Activated CD4-positive, alpha-beta memory T cell treated with anti-CD3 and anti-CD28 coated beads for 36 hours (primary cell): Measurements from ENCODE around the gene ENPP7. TPM values are rescaled to one million over a fixed set of nuclear protein-coding genes. Genes with fewer than 3 reads are reported as not detected.

Experiments used
- CTCF ChIA-PET: fragments of 350-600 bp; sonication (Branson Sonifier 250); formaldehyde crosslinking; loops from one replicate; lab custom pipeline; 2021; ENCODE audit warnings: antibody characterized with exemption, inconsistent platforms; lab: Charles Lee
- POLR2A ChIA-PET: fragments of 350-600 bp; sonication (Branson Sonifier 250); formaldehyde crosslinking; loops from one replicate; lab custom pipeline; 2021; ENCODE audit warnings: antibody characterized with exemption; lab: Charles Lee
- DNase-seq: peaks from one replicate; pipeline ENCODE4 v3.0.0-alpha.2; 2020
- H3K27ac Mint-ChIP-seq: one replicate; pipeline ENCODE4 v1.8.0; 2021; ENCODE audit warnings: mixed read lengths
- H3K27me3 Mint-ChIP-seq: one replicate; pipeline ENCODE4 v1.8.0; 2021; ENCODE audit warnings: mixed read lengths
- H3K36me3 Mint-ChIP-seq: one replicate; pipeline ENCODE4 v1.8.0; 2021; ENCODE audit warnings: mixed read lengths
- H3K4me1 Mint-ChIP-seq: one replicate; pipeline ENCODE4 v1.8.0; 2021; ENCODE audit warnings: low read depth, mixed read lengths
- H3K4me3 Mint-ChIP-seq: one replicate; pipeline ENCODE4 v1.8.0; 2021; ENCODE audit warnings: mild to moderate bottlenecking, mixed read lengths
- H3K9me3 Mint-ChIP-seq: one replicate; pipeline ENCODE4 v1.8.0; 2021; ENCODE audit warnings: mixed read lengths
- intact Hi-C: fragments of 100-400 bp; cut with micrococcal nuclease; formaldehyde crosslinking; loops from one replicate; pipeline ENCODE4 v1.15.1; 2023
- total RNA-seq, 2 experiments: library from RNA; stranded (reverse); gene quantifications; one replicate each; pipeline ENCODE4 v1.2.3, GENCODE V29; 2021

Gene ENPP7
- total RNA-seq, 2 experiments from 2014 or later, result 0.10 TPM; not detected in 1

DNA sequence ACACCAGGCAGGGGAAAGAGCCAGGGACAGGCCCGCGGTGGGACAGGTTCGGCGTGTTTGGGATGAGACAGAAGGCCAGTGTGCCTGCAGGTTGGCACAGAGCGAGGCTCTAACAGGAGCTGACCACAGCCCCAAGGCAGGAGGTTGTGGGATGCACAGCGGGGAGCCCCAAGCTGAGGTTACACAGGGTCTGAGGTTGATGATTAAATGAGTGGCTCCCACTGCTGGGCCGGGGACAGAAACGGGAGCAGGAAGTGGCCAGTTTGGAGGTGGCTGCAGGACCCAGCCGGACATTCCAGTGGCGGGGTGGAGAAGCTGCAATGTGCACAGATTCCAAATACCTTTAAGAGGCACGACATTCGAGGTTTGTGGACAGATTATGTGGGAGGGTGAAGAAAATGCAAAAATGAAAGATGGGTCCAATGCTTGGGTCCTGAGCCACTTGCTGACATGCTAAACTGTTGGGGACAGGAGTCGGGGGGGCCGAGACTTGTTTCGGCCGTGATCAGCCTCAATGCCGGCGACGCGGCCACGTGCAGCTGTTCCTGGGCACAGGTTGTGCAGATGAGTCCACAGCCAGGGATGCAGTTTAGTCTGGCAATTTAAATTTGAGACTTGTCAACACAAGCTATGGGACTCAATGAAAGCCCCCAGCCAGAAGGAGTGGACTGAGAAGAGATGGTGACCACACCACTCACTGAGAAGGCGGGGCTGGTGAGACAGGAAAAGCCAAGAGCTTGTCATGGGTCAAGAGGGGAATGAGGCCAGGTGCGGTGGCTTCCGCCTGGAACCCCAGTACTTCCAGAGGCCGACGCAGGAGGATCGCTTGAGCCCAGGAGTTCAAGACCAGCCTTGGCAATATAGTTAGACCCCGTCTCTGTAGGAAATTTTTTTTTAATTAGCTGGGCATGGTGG lies 8.7 kb downstream of the ENPP7 start:
- H3K4me3 Mint-ChIP-seq, result no peak overlapping the region
- H3K9me3 Mint-ChIP-seq, result no peaks in the 10 kb centered on the region
- H3K36me3 Mint-ChIP-seq, result no peaks in the 10 kb centered on the region
- ChIA-PET POLR2A (no interaction called here), CTCF (no interaction called here)
- no peaks in the 10 kb centered on the region for H3K4me1 Mint-ChIP-seq
- H3K27ac Mint-ChIP-seq, result no peak overlapping the region
- intact Hi-C loops, result no loop called here
- DNase-seq, result no peak
- H3K27me3 Mint-ChIP-seq, result peaks cover 22% of the 10 kb centered on the region

DNA sequence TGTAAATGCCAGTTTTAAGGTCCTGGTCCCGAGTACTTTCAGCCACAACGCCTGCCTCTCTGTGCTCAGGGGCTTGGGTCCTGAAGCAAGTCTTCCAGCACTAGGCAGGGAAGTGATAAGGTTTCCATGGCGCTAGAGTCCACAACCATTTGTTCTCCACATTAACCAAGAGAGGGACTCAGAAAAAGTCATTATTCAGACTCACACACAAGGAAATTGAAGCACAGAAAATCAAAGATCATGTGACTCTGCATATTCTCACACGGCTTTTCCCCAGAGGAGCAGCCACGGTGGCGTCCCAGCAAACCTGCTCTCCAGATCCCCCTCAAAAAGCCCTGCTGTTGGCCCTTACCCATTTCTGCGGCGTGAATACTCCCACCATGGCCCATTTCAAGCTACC lies 9.7 kb downstream of the ENPP7 start:
- intact Hi-C loops, result no loop called here
- H3K36me3 Mint-ChIP-seq, result no peaks in the 10 kb centered on the region
- no peak overlapping the region for H3K27ac Mint-ChIP-seq
- no peaks in the 10 kb centered on the region for H3K9me3 Mint-ChIP-seq
- H3K4me3 Mint-ChIP-seq, result no peak overlapping the region
- ChIA-PET CTCF (interaction anchor here (1.0 to 1.9 kb wide), 6 partner anchors 12 to 253 kb away, joined by 3 to 8 read pairs (median 4); partner anchors contain the start of gene CBX8), POLR2A (no interaction called here)
- DNase-seq, result no peak
- H3K27me3 Mint-ChIP-seq, result peaks cover 24% of the 10 kb centered on the region
- peaks cover 2% of the 10 kb centered on the region for H3K4me1 Mint-ChIP-seq

GRCh38 chr17:79741401-79741750 lies 10.6 kb downstream of the ENPP7 start:
- Mint-ChIP-seq H3K36me3 (no peaks in the 10 kb centered on the region), H3K9me3 (no peaks in the 10 kb centered on the region), H3K27me3 (peaks cover 27% of the 10 kb centered on the region), H3K27ac (no peak overlapping the region), H3K4me3 (no peak overlapping the region), H3K4me1 (peaks cover 8% of the 10 kb centered on the region)
- POLR2A ChIA-PET, result no interaction called here
- intact Hi-C loops, result no loop called here
- CTCF ChIA-PET, result interaction anchor here (0.6 to 2.8 kb wide), 29 partner anchors 8 to 267 kb away, joined by 3 to 11 read pairs (median 4); partner anchors contain the start of genes CBX4, CBX8 and ENPP7
- DNase-seq, result no peak

DNA sequence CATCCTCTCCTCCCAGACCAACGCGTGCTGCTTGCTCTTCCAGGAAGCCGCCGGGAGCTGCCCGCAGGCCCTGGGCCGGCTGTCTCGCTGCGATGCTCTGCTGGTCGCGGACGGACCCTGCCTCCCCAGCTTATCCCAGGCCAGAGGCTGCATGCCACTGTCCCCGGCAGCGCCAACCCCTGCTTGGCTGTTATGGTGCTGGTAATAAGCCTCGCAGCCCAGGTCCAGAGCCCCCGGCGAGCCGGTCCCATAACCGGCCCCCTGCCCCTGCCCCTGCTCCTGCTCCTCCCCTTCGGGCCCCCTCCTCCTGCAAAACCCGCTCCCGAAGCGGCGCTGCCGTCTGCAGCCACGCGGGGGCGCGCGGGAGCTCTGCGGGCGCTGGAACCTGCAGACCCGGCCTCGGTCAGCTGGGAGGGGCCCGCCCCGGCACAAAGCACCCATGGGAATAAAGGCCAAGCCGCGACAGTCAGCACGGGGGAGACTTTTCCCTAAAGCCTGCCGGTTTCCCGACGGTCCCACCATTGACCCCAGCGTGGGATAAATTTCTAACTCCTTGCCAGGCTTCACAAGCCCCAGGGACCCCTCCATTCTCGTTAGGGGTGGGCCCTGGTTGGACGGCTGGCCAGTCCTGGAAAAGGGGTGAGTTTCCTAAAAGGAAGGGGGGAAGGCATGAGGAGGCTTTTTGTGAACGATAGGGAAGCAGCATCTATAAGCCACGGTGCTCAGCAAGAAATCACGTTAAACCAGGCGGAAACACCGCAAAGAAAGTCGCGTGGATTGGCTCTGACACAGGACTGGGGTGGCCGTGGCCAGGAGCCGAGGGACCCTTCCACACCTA lies 11.2 kb downstream of the ENPP7 start:
- Mint-ChIP-seq H3K27ac (no peak overlapping the region), H3K36me3 (no peaks in the 10 kb centered on the region), H3K4me3 (no peak overlapping the region), H3K4me1 (peaks cover 11% of the 10 kb centered on the region), H3K9me3 (no peaks in the 10 kb centered on the region), H3K27me3 (peaks cover 33% of the 10 kb centered on the region)
- POLR2A ChIA-PET, result no interaction called here
- CTCF ChIA-PET, result interaction anchor here (0.6 to 2.8 kb wide), 27 partner anchors 9 to 266 kb away, joined by 3 to 11 read pairs (median 3); partner anchors contain the start of genes CBX4 and ENPP7
- peak; percentile 81 for DNase-seq
- intact Hi-C loops, result no loop called here

- intact Hi-C loops, result no loop called here
- ChIA-PET CTCF (interaction anchor here (0.6 to 2.8 kb wide), 17 partner anchors 9 to 266 kb away, joined by 3 to 11 read pairs (median 4); partner anchors contain the start of gene ENPP7), POLR2A (no interaction called here)
- H3K4me1 Mint-ChIP-seq, result peaks cover 11% of the 10 kb centered on the region
- H3K4me3 Mint-ChIP-seq, result no peak overlapping the region
- no peaks in the 10 kb centered on the region for H3K9me3 Mint-ChIP-seq
- DNase-seq, result no peak
- no peaks in the 10 kb centered on the region for H3K36me3 Mint-ChIP-seq
- H3K27ac Mint-ChIP-seq, result no peak overlapping the region
- peaks cover 37% of the 10 kb centered on the region for H3K27me3 Mint-ChIP-seq
Observed at GRCh38 chr17:79742589-79742918, 11.8 kb downstream of the ENPP7 start.

DNA sequence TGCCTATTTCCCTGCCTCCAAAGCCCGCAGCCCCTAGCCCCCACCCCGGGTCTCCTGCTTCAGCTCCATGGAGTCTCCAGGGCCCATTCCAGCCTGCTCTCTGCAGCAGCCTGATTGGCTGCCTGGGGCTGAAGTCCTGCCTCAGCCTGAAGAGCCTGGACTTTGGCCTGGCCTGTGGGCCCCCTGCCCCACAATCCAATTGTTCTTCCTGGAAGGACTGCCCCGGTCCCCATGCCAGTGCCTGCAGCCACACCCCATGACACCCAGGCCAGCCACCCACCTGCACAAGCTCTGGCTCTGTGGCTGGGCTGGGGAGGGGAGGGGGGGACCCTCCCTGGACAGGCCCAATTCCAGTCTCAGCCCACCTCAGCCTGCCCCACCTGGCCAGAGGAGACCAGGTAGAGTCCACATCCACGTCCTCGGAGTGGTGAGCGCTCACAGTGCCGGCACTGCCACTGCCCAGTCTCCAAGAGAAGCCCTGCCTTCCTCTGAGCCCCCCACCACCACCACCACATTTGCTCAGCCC lies 12.3 kb downstream of the ENPP7 start:
- Mint-ChIP-seq H3K36me3 (no peaks in the 10 kb centered on the region), H3K4me1 (peaks cover 15% of the 10 kb centered on the region), H3K27me3 (peaks cover 38% of the 10 kb centered on the region), H3K9me3 (no peaks in the 10 kb centered on the region), H3K4me3 (no peak overlapping the region), H3K27ac (no peak overlapping the region)
- CTCF ChIA-PET, result interaction anchor here (1.0 to 2.8 kb wide), 4 partner anchors 9 to 227 kb away, joined by 3 to 11 read pairs (median 6); no protein-coding TSS in a partner anchor
- intact Hi-C loops, result no loop called here
- POLR2A ChIA-PET, result no interaction called here
- DNase-seq, result no peak

DNA sequence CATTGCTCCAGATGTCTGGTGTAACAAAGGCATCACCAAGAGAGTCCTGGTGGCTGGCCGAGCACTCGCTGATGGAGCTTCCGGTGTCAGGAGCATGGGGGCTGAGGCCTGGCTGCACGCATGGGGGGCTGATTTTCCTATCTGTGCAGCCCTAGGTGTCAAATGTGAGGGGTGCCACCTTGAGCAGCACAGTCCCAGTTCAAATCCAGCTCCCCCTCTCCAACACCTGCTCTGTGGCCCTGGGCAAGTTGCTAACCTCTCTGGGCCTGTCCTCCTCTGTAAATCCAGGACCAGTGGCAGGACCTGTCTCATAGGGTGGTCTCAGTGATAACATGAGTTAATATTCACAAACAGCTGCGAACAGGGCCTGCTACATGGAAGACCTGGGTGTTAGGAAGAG lies 12.9 kb downstream of the ENPP7 start:
- CTCF ChIA-PET, result interaction anchor here (0.7 to 2.8 kb wide), 5 partner anchors 8 to 1077 kb away, joined by 3 to 11 read pairs (median 4); no protein-coding TSS in a partner anchor
- H3K36me3 Mint-ChIP-seq, result no peaks in the 10 kb centered on the region
- no peak for DNase-seq
- no peak overlapping the region for H3K27ac Mint-ChIP-seq
- no peaks in the 10 kb centered on the region for H3K9me3 Mint-ChIP-seq
- no peak overlapping the region for H3K4me3 Mint-ChIP-seq
- peaks cover 15% of the 10 kb centered on the region for H3K4me1 Mint-ChIP-seq
- peaks cover 38% of the 10 kb centered on the region for H3K27me3 Mint-ChIP-seq
- intact Hi-C loops, result no loop called here
- POLR2A ChIA-PET, result no interaction called here

GRCh38 chr17:79745641-79746105 lies 14.9 kb downstream of the ENPP7 start:
- peaks cover 30% of the 10 kb centered on the region for H3K27me3 Mint-ChIP-seq
- no peak for DNase-seq
- intact Hi-C loops, result loop anchor here (2.0 to 5.0 kb wide), 5 partner anchors 33 to 247 kb away; partner anchors contain the start of genes CBX2, CBX4 and CBX8
- no peak overlapping the region for H3K27ac Mint-ChIP-seq
- no peaks in the 10 kb centered on the region for H3K36me3 Mint-ChIP-seq
- no peak overlapping the region for H3K4me3 Mint-ChIP-seq
- ChIA-PET CTCF (interaction anchor here (0.6 to 2.8 kb wide), 27 partner anchors 10 to 248 kb away, joined by 3 to 14 read pairs (median 4); partner anchors contain the start of gene CBX4), POLR2A (interaction anchor here (1.2 kb wide), 1 partner anchor 247 kb away, joined by 3 read pairs; no protein-coding TSS in a partner anchor)
- H3K4me1 Mint-ChIP-seq, result peaks cover 15% of the 10 kb centered on the region
- H3K9me3 Mint-ChIP-seq, result no peaks in the 10 kb centered on the region

DNA sequence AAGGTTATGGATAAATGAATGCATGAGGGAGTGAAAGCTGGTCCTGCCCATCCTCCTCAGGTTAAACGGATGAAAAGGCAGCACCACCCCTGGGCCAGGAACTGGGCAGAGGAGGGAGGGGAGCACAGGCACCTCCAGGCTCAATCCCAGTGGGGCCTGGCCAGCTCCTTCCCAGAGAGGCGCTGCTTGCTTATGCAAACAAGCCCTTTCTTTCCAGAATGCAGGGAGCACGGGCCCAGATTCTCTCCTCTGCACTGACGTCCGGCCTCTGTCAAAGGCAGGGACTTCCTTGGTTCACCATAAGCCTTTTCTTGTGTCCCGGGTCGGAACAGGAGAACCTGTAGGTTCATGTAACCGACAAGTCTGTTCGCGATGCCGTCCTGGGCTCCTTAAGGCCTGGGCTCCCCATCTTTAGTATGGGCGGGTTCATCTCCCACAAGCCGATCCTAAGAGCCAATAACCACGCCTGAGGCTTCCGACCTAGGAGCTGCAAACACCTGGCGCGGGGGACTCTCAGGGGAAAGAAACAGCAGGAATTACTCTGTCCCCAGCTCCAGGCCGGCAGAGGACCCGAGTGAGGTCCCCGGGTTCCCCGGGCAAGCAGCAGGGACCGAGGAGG lies 16.3 kb downstream of the ENPP7 start:
- H3K36me3 Mint-ChIP-seq, result no peaks in the 10 kb centered on the region
- DNase-seq, result no peak
- peaks cover 41% of the 10 kb centered on the region for H3K27me3 Mint-ChIP-seq
- no peak overlapping the region for H3K27ac Mint-ChIP-seq
- ChIA-PET CTCF (interaction anchor here (0.6 to 2.8 kb wide), 9 partner anchors 11 to 101 kb away, joined by 3 to 14 read pairs (median 6); no protein-coding TSS in a partner anchor), POLR2A (no interaction called here)
- H3K4me1 Mint-ChIP-seq, result peaks cover 24% of the 10 kb centered on the region
- no peak overlapping the region for H3K4me3 Mint-ChIP-seq
- H3K9me3 Mint-ChIP-seq, result no peaks in the 10 kb centered on the region
- intact Hi-C loops, result loop anchor here (2.0 to 5.0 kb wide), 5 partner anchors 32 to 245 kb away; partner anchors contain the start of genes CBX2, CBX4 and CBX8

DNA sequence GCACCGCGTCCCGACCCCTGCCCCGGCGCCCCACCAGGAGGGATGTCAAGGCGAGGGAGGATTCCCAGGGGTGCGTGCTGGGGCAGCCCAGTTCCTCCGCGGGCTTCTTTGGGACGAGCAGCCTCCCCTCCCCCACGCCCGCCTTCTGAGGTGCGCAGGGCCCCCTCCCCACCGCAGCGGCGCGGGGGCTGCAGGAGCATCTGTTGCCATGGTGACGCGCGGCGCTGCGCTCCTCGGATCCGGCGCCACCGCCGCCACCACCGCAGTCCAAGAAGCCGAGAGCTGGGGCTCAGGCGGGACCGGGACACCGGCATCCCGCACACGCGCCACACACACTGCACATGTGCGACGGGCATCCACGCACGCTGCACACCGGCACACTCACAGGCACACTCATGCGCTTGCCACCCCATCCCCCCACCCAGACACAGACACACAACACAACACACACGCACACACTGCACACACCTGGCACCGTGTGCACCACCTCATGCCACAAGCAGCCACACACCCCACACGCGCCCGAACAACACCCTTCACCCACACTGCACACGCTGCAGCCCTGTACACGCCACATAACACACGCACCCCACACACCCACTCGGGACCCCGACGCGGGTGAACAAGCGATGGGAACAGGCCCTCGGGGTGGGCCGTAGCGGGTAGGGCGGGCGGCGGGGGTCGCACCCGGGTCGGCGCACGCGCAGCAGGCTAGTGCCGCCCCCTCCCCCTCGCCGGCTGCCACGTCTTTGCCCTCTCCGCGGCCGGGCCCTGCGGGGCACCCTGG lies 17.0 kb downstream of the ENPP7 start:
- H3K4me1 Mint-ChIP-seq, result peaks cover 24% of the 10 kb centered on the region
- DNase-seq, result no peak
- H3K27me3 Mint-ChIP-seq, result peaks cover 41% of the 10 kb centered on the region
- POLR2A ChIA-PET, result no interaction called here
- intact Hi-C loops, result loop anchor here (2.0 to 5.0 kb wide), 5 partner anchors 31 to 245 kb away; partner anchors contain the start of genes CBX2, CBX4 and CBX8
- no peaks in the 10 kb centered on the region for H3K36me3 Mint-ChIP-seq
- CTCF ChIA-PET, result interaction anchor here (1.0 to 2.8 kb wide), 2 partner anchors 57 to 88 kb away, joined by 3 to 14 read pairs; no protein-coding TSS in a partner anchor
- no peak overlapping the region for H3K4me3 Mint-ChIP-seq
- no peak overlapping the region for H3K27ac Mint-ChIP-seq
- H3K9me3 Mint-ChIP-seq, result no peaks in the 10 kb centered on the region
